GM18873 (cell line): ENCODE results near the gene KCNH8.

Experiments
- ATAC-seq: cut with Tn5 transposase; IDR thresholded peaks from one replicate; pipeline ENCODE4 v1.9.1; 2021; ENCODE audit warnings: mild to moderate bottlenecking, moderate library complexity, moderate number of reproducible peaks; ENCODE audit not compliant: unreplicated experiment, low FRiP score

Gene KCNH8

GRCh38 chr3:19573644-19574043 lies 425.3 kb downstream of the KCNH8 start:
- no peak for ATAC-seq

GRCh38 chr3:19574268-19574667 lies 426.0 kb downstream of the KCNH8 start:
- ATAC-seq, result no peak

- no peak for ATAC-seq
Observed at GRCh38 chr3:19576343-19576742, 428.0 kb downstream of the KCNH8 start.
